ENCODE results near the gene NPAS3.

DNA sequence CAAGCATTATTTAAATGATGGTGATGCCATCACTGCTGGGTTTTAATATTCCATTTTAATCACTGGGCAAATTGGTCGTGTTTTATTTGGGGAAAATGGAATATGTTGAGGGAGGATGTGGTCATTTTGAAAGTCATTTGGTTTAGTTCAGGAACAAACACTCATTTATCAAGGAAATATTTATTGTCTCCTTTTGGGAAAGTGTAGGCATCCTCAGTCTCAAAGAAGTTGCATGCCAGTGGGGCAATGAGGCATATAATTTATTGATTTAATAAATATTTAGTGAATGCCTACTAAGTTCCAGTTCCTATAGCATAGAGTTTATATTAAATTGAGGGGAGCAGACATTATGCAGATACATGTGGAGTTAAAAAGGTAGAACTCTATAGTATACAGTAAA is 134.3 kb downstream of the NPAS3 start:
- TF ChIP-seq, protein P1, sequence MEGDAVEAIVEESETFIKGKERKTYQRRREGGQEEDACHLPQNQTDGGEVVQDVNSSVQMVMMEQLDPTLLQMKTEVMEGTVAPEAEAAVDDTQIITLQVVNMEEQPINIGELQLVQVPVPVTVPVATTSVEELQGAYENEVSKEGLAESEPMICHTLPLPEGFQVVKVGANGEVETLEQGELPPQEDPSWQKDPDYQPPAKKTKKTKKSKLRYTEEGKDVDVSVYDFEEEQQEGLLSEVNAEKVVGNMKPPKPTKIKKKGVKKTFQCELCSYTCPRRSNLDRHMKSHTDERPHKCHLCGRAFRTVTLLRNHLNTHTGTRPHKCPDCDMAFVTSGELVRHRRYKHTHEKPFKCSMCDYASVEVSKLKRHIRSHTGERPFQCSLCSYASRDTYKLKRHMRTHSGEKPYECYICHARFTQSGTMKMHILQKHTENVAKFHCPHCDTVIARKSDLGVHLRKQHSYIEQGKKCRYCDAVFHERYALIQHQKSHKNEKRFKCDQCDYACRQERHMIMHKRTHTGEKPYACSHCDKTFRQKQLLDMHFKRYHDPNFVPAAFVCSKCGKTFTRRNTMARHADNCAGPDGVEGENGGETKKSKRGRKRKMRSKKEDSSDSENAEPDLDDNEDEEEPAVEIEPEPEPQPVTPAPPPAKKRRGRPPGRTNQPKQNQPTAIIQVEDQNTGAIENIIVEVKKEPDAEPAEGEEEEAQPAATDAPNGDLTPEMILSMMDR (conservative IDR thresholded peaks at IDR 0.05; ENCODE audit: low read length), result no peak
- TF ChIP-seq EZH2phosphoT487 (IDR thresholded peaks at IDR 0.05; ENCODE audit: borderline replicate concordance), result no peak

All from Loucy (cell line).